Measurements from ENCODE around the gene STON1. TPM values are rescaled to one million over a fixed set of nuclear protein-coding genes. Genes with fewer than 3 reads are reported as not detected.

Gene STON1
- total RNA-seq, 6 experiments from 2014 or later: 1.1 to 4.3 (median 1.6) TPM

- TF ChIP-seq POLR2A (IDR thresholded peaks at IDR 0.05): no peak
- no peak for TF ChIP-seq CTCF (IDR thresholded peaks at IDR 0.05)
- H3K4me1 ChIP-seq: no peaks in the 10 kb centered on the region
- no peaks in the 10 kb centered on the region for H3K27me3 ChIP-seq
- ATAC-seq: no peak
- intact Hi-C loops (cut with DNase I): no loop called here
- H3K27ac ChIP-seq: no peak overlapping the region
- H3K36me3 ChIP-seq: no peaks in the 10 kb centered on the region
- no peak for DNase-seq
- H3K9me3 ChIP-seq: no peaks in the 10 kb centered on the region
- H3K4me3 ChIP-seq: no peak overlapping the region
- WGBS (ENCODE audit: insufficient coverage, low coverage, low lambda C conversion rate, missing lambda C conversion rate): 74% methylated on average over 3 of the region's 4 CpGs
Observed at GRCh38 chr2:48567671-48568070, 37.7 kb downstream of the STON1 start.

DNA sequence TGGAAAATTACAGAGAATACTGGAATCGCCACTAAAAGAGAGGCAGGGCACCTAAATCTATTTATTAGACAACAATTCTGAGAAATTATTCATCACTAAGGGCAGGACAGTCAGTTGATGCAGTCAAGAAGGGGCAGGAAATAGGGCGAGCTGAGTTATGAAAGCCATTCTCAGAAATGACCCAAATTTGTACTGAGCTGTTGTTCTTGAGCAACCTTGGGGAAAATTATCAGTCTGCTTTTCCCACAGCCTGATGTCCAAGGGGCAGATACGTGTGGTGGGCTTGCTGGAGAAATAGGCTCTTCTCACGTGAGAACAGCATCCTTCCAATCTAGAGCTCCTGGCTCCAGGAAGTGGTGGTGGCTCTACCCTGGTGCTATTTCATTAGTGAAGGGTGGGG, 38.6 kb downstream of the STON1 start:
- H3K27ac ChIP-seq: no peak overlapping the region
- DNase-seq (no peak), ATAC-seq (no peak)
- H3K36me3 ChIP-seq: no peaks in the 10 kb centered on the region
- no peaks in the 10 kb centered on the region for H3K9me3 ChIP-seq
- 47% methylated on average over 4 of the region's 4 CpGs for WGBS (ENCODE audit: insufficient coverage, low coverage, low lambda C conversion rate, missing lambda C conversion rate)
- intact Hi-C loops (cut with DNase I): no loop called here
- no peaks in the 10 kb centered on the region for H3K27me3 ChIP-seq
- H3K4me1 ChIP-seq: no peaks in the 10 kb centered on the region
- no peak overlapping the region for H3K4me3 ChIP-seq
- TF ChIP-seq POLR2A (IDR thresholded peaks at IDR 0.05) (no peak), CTCF (IDR thresholded peaks at IDR 0.05) (no peak)

DNA sequence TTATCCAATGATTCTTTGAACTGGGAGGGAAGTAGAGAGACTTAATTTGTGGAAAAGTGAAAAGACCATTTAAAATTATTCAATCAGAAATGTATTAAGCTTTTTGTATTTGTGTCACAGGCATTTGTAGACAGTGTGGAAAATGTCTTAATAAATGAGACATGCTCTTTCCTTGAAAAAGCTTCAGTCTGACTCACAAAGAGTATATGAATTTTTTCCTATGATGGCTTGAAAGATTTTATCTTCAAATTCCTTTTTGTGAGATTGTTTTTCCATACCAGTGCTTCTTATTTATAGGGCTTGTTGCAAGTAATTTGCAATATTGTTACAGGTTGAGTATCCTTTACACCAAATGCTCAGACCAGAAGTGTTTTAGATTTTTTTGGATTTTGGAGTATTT, 39.5 kb downstream of the STON1 start:
- DNase-seq: no peak
- no peak overlapping the region for H3K4me3 ChIP-seq
- no peaks in the 10 kb centered on the region for H3K36me3 ChIP-seq
- intact Hi-C loops (cut with DNase I): no loop called here
- ATAC-seq: no peak
- no peaks in the 10 kb centered on the region for H3K4me1 ChIP-seq
- H3K9me3 ChIP-seq: no peaks in the 10 kb centered on the region
- no peaks in the 10 kb centered on the region for H3K27me3 ChIP-seq
- TF ChIP-seq CTCF (IDR thresholded peaks at IDR 0.05) (no peak), POLR2A (IDR thresholded peaks at IDR 0.05) (no peak)
- no peak overlapping the region for H3K27ac ChIP-seq

DNA sequence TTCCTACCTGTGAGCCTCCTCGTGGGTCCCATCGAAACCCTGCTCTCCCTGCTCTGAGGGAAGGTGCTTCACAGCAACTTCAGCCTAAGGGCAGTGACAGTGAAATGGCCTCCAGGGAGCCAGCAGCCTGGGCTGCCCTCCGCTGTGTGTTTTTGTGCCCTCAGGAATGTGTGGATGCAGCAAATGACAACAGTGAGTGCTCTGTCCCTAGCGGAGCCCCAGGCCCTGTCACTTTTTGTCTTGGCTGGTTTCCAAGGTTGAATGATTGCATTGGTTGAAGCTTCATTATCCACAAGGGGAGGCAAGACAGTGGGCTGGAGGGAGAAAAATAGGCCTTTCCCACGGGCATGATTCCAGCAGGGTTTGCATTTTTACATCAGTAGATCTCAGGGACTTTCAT, 42.9 kb downstream of the STON1 start:
- WGBS (ENCODE audit: insufficient coverage, low coverage, low lambda C conversion rate, missing lambda C conversion rate): 55% methylated on average over 4 of the region's 5 CpGs

More for the DNA sequence above, 42.9 kb downstream of the STON1 start:
- no peaks in the 10 kb centered on the region for H3K36me3 ChIP-seq
- no peak for DNase-seq
- no peaks in the 10 kb centered on the region for H3K27me3 ChIP-seq
- ATAC-seq: no peak
- H3K4me3 ChIP-seq: no peak overlapping the region
- no peak overlapping the region for H3K27ac ChIP-seq
- no peaks in the 10 kb centered on the region for H3K4me1 ChIP-seq
- TF ChIP-seq POLR2A (IDR thresholded peaks at IDR 0.05) (no peak), CTCF (IDR thresholded peaks at IDR 0.05) (no peak)
- H3K9me3 ChIP-seq: no peaks in the 10 kb centered on the region
- intact Hi-C loops (cut with DNase I): no loop called here

Measured in right lobe of liver (tissue), 6 donors.